NCI-H128 (cell line): ENCODE data around the gene DENND1A.
"Not testable (repeated sequence)": the region's sequence is repeated elsewhere in the genome, so short reads cannot be mapped to it uniquely, and the experiment has no call there.

Experiments used
- DNase-seq: peaks from one replicate; lab custom pipeline; 2025; ENCODE audit not compliant: unreplicated experiment; lab: John Stamatoyannopoulos, UW

DENND1A gene

DNA sequence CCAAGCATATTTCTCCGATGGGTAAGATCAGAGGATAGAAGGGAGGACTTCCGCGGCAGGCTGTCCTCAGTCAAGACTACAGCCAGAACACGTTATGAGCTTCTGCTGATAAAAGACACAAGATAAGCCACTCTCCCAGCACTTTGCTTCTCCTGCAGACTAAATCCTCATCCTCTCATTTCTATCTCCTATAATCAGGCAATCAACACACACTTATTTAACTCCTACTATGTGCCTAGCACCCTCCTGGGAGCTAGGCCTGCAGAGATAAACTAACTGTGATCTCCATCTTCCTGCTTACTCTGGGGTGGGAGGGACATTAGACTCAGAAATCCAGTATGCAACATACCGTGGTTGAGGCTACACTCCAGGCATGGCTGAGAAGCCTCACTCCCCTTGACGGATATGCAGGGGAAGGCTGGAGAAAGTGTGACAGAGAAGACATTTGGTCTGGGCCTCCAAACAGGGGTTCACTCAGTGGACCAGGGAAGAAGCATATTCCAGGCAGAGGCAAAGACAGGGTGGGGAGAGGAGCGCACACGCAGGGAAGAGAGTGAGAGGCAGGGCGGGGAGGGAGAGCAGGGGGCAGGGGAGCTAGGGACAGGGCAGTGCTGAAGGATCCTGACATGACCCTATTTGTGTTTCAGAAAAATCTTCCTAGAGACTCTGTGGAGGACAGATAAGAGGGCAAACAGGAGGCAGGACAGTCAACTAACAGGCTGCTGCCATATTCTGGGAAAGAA, 274.1 kb downstream of the DENND1A start:
- no peak for DNase-seq

- no peak for DNase-seq
Observed at GRCh38 chr9:123654994-123655637, 274.8 kb downstream of the DENND1A start.

GRCh38 chr9:123654218-123654993, 275.5 kb downstream of the DENND1A start:
- DNase-seq = no peak

DNA sequence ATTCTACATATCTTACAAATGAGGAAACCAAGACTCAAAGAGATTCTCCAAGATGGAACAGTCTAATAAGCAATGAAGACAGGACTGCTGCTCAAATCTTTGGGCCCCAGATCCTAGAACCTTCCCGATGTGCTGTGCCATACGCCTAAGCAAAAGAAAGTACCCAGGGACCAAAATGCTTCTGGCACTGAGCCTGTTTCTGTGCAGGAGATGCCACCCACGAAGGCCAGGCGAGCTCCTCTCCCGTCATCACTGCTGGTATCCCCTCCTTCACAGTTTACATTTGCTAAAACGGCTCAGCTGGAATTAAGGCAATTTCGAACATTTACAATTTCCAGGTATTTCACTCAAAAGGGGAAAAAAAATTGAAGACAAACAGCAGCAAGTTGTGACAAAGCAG, 277.5 kb downstream of the DENND1A start:
- no peak for DNase-seq

DNA sequence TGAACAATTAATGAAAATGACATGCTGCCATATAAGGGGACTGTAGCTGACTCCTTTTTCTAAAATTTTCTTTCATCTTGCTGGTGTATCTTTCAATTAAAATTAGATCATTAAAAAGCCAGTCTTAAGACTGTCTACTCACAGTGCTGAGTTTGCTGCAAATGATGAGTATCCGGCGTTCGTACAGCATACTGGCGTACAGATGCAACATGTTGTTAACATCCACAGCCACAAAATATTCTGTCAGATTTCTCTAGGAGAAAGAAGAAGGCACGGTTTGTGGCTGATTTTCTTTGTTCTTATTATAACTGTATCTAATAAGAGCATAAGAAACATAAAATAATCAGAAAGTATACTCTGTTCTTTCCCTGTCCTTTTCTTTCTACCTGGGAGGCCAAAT, 278.1 kb downstream of the DENND1A start:
- DNase-seq = no peak

- DNase-seq = no peak
Observed at GRCh38 chr9:123651273-123651672, 278.7 kb downstream of the DENND1A start.

- no peak for DNase-seq
Observed at GRCh38 chr9:123649909-123650308, 280.0 kb downstream of the DENND1A start.

DNA sequence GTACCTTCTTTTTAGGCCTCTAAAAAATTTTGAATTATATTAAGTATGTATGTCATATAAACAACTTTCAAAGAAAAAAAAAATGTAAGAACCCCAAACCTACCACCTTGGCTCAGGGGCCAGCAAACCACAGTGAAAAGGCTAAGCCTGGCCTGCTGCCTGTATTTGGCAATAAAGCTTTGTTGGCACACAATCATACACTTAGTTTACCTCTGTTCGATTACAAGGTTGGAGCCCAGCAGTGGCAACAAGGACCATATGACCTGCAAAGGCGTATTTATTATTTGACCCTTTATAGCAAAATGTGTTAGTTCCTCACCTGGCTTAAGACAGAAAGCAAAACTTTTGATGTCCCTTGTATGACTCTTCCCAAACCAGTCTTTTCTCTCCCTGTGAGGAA, 282.8 kb downstream of the DENND1A start:
- DNase-seq = no peak

GRCh38 chr9:123645762-123646161, 284.2 kb downstream of the DENND1A start:
- no peak for DNase-seq

- no peak for DNase-seq
Observed at GRCh38 chr9:123645126-123645525, 284.8 kb downstream of the DENND1A start.

DNA sequence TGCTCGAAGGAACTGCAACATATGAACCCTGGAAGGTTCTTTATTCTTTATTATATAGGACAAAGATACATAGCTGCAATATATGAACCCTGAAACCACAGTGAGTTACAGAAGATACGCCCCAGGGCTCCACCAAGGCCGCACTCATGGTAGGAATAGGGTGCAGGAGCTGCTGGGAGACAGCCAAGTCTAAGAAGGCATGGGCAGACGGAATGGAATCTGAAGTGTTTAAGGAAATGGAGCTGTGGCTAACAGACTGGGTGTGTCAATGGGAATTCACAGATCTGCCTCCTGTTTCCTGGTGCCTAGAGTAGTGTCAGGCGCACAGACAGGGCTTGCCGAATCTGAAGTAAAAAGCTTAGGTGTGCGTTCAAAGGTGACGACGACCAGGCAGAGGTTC, 286.4 kb downstream of the DENND1A start:
- no peak for DNase-seq

GRCh38 chr9:123642291-123643278, 287.3 kb downstream of the DENND1A start:
- DNase-seq = peak; percentile 87

DNA sequence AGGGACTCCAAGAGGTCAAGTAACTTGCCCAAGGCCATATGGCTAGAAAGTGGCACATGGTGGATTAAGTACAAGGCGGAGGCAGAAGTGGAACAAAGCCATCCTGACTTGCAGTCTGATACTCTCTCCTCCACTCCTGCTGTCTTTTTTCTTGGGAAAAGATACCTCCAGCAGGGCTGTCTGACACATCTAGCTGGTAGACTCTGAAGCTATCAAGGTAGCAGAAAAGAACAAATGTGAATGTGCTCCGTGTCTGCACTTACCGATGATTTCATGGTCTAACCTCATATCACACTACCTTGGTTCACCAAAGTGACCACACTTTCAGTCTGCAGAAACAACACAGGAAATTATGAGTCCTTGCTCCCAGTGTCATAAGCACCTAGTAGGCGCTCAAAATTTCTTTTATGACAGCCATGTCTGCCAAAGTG, 289.1 kb downstream of the DENND1A start:
- no peak for DNase-seq

DNA sequence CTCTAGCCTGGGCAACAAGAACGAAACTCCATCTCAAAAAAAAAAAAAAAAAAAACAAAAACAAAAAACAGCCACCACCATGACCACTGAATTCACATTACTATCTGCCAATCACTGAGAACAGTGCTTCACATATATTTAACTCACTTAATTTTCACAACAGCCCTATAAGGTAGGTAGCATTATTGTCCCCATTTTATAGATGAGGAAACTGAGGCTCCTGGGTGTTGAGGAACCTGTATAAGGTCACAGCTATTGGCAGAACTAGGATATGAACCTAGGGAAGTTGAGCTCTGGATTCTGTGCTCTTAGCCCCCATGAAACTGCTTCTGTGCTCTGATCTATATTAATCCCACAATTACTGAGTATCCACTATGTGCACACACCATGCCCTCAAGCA, 290.2 kb downstream of the DENND1A start:
- DNase-seq = no peak

DNA sequence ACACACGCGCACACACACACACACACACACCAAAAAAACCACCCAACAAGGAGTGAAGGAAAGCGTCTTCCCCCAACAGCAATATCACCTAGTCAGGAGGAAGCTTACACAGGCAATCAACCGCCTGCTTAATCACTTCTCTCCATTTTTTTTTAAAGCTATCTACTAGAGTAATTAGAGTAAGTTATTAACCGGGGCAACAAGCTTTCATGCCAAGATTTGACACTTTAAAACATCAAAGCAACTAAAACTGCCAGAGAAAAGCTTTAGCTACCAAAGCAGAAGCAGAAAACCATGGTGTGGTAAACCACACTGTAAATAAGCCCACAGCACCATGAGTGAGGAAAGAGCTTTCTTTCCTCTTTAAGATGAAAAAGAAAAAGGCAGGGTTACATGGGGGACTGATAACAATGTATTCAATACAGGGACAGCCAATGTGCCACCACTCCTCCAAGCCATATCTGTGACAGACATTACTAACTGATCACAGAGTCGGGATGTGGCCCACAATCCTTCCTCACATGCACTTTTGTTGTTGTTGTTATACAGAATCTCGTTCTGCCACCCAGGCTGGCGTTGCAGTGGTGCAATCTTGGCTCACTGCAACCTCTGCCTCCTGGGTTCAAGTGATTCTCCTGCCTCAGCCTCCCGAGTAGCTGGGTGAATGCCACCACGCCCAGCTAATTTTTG, 291.8 kb downstream of the DENND1A start:
- DNase-seq = no peak

DNA sequence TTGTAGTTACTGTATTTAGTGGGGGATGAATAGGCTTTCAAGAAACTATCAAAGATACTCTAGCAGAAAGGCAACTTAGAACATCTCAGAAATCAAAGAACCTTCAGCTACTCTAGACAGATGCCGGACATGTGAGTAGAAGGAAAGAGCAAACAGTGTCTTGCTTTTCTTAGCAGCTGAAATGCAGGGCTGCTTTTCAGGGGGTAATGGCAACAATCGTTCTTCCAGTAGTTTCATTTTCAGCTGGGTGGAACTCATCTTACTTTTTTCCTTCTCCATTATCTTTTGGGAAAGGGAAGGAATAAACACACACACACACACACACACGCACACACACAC, 292.4 kb downstream of the DENND1A start:
- no peak for DNase-seq

DNA sequence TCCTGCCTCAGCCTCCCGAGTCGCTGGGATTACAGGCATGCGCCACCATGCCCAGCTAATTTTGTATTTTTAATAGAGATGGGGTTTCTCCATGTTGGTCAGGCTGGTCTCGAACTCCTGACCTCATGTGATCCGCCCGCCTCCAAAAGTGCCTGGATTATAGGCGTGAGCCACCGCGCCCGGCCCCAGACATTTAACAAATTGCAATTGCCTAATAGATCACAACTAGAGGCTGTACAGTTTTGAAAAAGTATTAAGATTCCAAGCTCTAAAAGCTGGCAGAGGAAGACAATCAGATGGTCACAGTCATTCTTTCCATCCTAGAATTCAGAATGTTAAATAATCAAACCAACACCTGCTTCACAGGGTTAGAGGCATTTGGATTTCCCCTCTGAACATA, 293.1 kb downstream of the DENND1A start:
- not testable (repeated sequence) for DNase-seq

DNA sequence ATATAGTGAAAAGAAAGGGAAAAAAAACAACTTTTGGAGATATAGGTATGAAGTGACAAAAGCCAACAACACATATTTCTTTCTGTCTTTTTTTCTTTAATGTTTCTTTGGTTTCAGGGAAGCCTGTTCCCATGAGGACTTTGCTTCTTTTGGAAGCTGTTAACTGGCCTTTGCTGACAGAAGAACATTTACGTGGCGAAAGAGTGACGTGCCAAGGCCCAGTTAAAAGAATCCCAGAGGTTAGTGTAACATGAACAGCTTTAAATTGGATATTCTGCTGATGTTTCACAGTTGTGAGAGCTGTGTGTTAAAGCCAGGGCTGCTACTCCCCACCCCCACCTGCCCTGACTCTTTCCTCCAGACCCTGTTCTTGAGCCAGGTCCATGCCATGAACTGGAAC, 298.1 kb downstream of the DENND1A start:
- DNase-seq = no peak

DNA sequence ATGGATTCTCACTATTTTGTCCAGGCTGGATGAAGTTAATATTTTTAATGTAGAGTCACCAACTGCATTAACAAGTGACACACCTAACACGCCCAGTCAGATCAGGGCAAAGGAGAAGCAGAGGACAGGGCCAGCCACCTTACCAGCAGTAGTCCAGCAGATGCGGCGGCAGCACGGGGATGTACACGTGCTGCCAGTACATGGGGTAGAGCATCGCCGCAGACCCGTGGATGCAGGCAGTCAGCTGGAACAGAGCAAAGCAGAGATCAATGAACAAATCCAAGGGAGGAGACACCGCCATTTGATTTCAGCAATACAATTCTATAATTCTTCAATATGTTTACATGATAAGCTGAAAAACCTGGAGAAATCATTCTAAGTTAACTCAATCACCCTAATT, 299.7 kb downstream of the DENND1A start:
- no peak for DNase-seq

DNA sequence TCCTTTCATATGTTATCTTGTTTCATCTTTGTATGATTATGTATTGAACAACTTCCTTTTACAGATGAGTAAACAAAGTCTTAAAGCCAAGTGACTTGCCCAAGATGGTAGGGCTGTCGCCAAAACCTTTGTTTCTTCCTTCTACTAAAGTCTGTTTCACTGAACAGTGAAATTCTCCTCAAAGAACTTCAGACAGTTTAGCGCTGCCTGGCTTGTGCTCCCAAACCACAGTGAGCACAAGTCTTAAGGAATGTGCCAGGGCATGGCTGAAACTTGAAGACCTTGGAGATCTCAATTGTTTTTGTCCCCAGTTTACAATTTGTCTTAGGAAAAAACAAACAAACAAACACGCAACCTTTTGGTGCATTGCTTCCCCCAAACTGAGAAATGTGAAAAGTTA, 300.4 kb downstream of the DENND1A start:
- no peak for DNase-seq
